Keratinocyte (primary cell): ENCODE data around the gene PCIF1. TPM values are rescaled to one million over a fixed set of nuclear protein-coding genes. Genes with fewer than 3 reads are reported as not detected.

Experiments
- DNase-seq: peaks from one replicate; pipeline ENCODE4 v3.0.0-alpha.2; 2011; ENCODE audit warnings: low read depth, missing footprints, low spot score
- FAIRE-seq: peaks from 2 replicates; lab custom pipeline; 2011; peaks lifted over from hg19 to GRCh38; lab: Jason Lieb, UNC
- H2AFZ ChIP-seq: 2 replicates; pipeline ENCODE4 v1.6.0; 2012; ENCODE audit warnings: low read length, control low read depth, inconsistent platforms; ENCODE audit not compliant: control insufficient read depth
- H3K27ac ChIP-seq: 2 replicates; pipeline ENCODE4 v1.5.1; 2011; ENCODE audit warnings: low read length; ENCODE audit not compliant: control insufficient read depth, insufficient read depth
- H3K27me3 ChIP-seq: 3 replicates; pipeline ENCODE4 v1.6.0; 2011; ENCODE audit warnings: low read length; ENCODE audit not compliant: control insufficient read depth, insufficient read depth; ENCODE audit errors: extremely low read depth
- H3K36me3 ChIP-seq, 2 experiments: 2 replicates in 1 of 2; 3 replicates in 1 of 2; pipeline ENCODE4 v1.5.1; 2011; ENCODE audit warnings: low read length in 2 of 2, mild to moderate bottlenecking in 1 of 2; ENCODE audit not compliant: control insufficient read depth in 2 of 2, insufficient read depth in 2 of 2; ENCODE audit errors: extremely low read depth in 1 of 2
- H3K4me1 ChIP-seq: 3 replicates; pipeline ENCODE4 v1.5.1; 2011; ENCODE audit warnings: low read length; ENCODE audit not compliant: control insufficient read depth, insufficient read depth; ENCODE audit errors: extremely low read depth
- H3K4me2 ChIP-seq: 3 replicates; pipeline ENCODE4 v1.6.0; 2011; ENCODE audit warnings: low read depth, low read length; ENCODE audit not compliant: control insufficient read depth, insufficient read depth; ENCODE audit errors: extremely low read depth
- H3K4me3 ChIP-seq, 3 experiments: fragments of 200-600 bp in 1 of 3; sonication (generic) in 1 of 3; 2 replicates in 2 of 3; 3 replicates in 1 of 3; pipeline ENCODE4 v1.5.1; 2011 to 2016; ENCODE audit warnings: low read length in 3 of 3, mild to moderate bottlenecking in 3 of 3, control low read depth in 2 of 3, inconsistent platforms in 1 of 3, low read depth in 1 of 3, mixed read lengths in 1 of 3, mixed run types in 1 of 3, moderate library complexity in 1 of 3; ENCODE audit not compliant: control insufficient read depth in 2 of 3, insufficient read depth in 2 of 3; ENCODE audit errors: extremely low read depth in 1 of 3
- H3K79me2 ChIP-seq: 2 replicates; pipeline ENCODE4 v1.6.0; 2012; ENCODE audit warnings: low read length; ENCODE audit not compliant: control insufficient read depth, insufficient read depth
- H3K9ac ChIP-seq: 3 replicates; pipeline ENCODE4 v1.6.0; 2011; ENCODE audit warnings: low read length; ENCODE audit not compliant: control insufficient read depth, insufficient read depth; ENCODE audit errors: extremely low read depth
- H3K9me1 ChIP-seq: 3 replicates; pipeline ENCODE4 v1.6.0; 2011; ENCODE audit warnings: low read length; ENCODE audit not compliant: control insufficient read depth, insufficient read depth; ENCODE audit errors: extremely low read depth
- H3K9me3 ChIP-seq: 2 replicates; pipeline ENCODE4 v1.5.1; 2012; ENCODE audit warnings: low read depth, low read length; ENCODE audit not compliant: control insufficient read depth
- H4K20me1 ChIP-seq: 3 replicates; pipeline ENCODE4 v1.6.0; 2011; ENCODE audit warnings: low read length; ENCODE audit not compliant: control insufficient read depth, insufficient read depth; ENCODE audit errors: extremely low read depth
- CTCF ChIP-seq, 3 experiments: IDR thresholded peaks in 1 of 3; conservative IDR thresholded peaks in 1 of 3; optimal IDR thresholded peaks in 1 of 3; 2 replicates in 2 of 3; 3 replicates in 1 of 3; pipeline versions ENCODE3 to v1.5.1; 2011; ENCODE audit warnings: low read length in 3 of 3, mild to moderate bottlenecking in 3 of 3, moderate library complexity in 2 of 3, control low read depth in 1 of 3, inconsistent platforms in 1 of 3; ENCODE audit not compliant: insufficient read depth in 2 of 3; ENCODE audit errors: extremely low read depth in 1 of 3
- EZH2 ChIP-seq: IDR thresholded peaks from one replicate; pipeline ENCODE4 v1.6.1; 2012; ENCODE audit warnings: inconsistent platforms, mild to moderate bottlenecking, low read length, moderate library complexity
- dilution Hi-C: fragments of 300-500 bp; cut with MboI; formaldehyde crosslinking; loops from one replicate; pipeline ENCODE4 v1.7.0; 2020; ENCODE audit warnings: low sequenced_read_pairs; ENCODE audit not compliant: extremely low pct_ligation_motif_present
- polyA plus RNA-seq, 5 experiments: library from polyadenylated mRNA; depleted of rRNA in 3 of 5; stranded (reverse) in 3 of 5; stranded (forward) in 1 of 5; unstranded in 1 of 5; fragments of >200 nt; gene quantifications; 1 replicate in 1 of 5; 2 replicates in 3 of 5; 3 replicates in 1 of 5; pipeline versions ENCODE4 v1.2.1 to v1.2.3, GENCODE V29; 2011 to 2012; ENCODE audit warnings: missing spikeins in 2 of 5, low read depth in 1 of 5, low replicate concordance in 1 of 5

PCIF1 gene
- polyA plus RNA-seq, 1 donor (not counting 4 experiments of a cell fraction or from before 2014, with no cell fraction given), result 7.0 TPM

- no peak overlapping the region for H2AFZ ChIP-seq
- H3K4me3 ChIP-seq, result no peak overlapping the region
- H3K9me1 ChIP-seq, result peaks cover 7% of the 10 kb centered on the region
- no peak overlapping the region for H3K9ac ChIP-seq
- no peaks in the 10 kb centered on the region for H3K27me3 ChIP-seq
- no peaks in the 10 kb centered on the region for H3K9me3 ChIP-seq
- dilution Hi-C loops, result no loop called here
- H4K20me1 ChIP-seq, result no peaks in the 10 kb centered on the region
- H3K27ac ChIP-seq, result no peak overlapping the region
- H3K36me3 ChIP-seq, result peaks cover 9 to 27% of the 10 kb centered on the region in 2 experiments
- DNase-seq, result no peak
- peaks cover 13% of the 10 kb centered on the region for H3K4me1 ChIP-seq
- H3K4me2 ChIP-seq, result no peak overlapping the region
- no peak for FAIRE-seq
- TF ChIP-seq CTCF (optimal IDR thresholded peaks at IDR 0.05 in 1 of 3, IDR thresholded peaks at IDR 0.05 in 1 of 3, conservative IDR thresholded peaks at IDR 0.05 in 1 of 3; ENCODE audit: extremely low read depth in 1 of 3, insufficient read depth in 2 of 3, low read length in 3 of 3) (no peak), EZH2 (no peak)
- H3K79me2 ChIP-seq, result no peaks in the 10 kb centered on the region
Measured at GRCh38 chr20:45902199-45902701, 32.2 kb upstream of the PCIF1 start.

- Histone ChIP-seq H3K9me1 (peaks cover 7% of the 10 kb centered on the region), H3K9me3 (no peaks in the 10 kb centered on the region), H3K4me2 (no peak overlapping the region), H3K9ac (no peak overlapping the region), H3K4me1 (peaks cover 13% of the 10 kb centered on the region), H2AFZ (no peak overlapping the region), H3K36me3 (peaks cover 7 to 23% of the 10 kb centered on the region in 2 experiments), H4K20me1 (no peaks in the 10 kb centered on the region), H3K27me3 (no peaks in the 10 kb centered on the region), H3K79me2 (no peaks in the 10 kb centered on the region), H3K4me3 (no peak overlapping the region), H3K27ac (no peak overlapping the region)
- dilution Hi-C loops, result no loop called here
- DNase-seq, result no peak
- no peak for FAIRE-seq
- TF ChIP-seq EZH2 (no peak), CTCF (optimal IDR thresholded peaks at IDR 0.05 in 1 of 3, IDR thresholded peaks at IDR 0.05 in 1 of 3, conservative IDR thresholded peaks at IDR 0.05 in 1 of 3; ENCODE audit: extremely low read depth in 1 of 3, insufficient read depth in 2 of 3, low read length in 3 of 3) (no peak)
Measured at GRCh38 chr20:45904583-45905504, 29.6 kb upstream of the PCIF1 start.
